Measurements from ENCODE around the gene MFSD2A. TPM values are rescaled to one million over a fixed set of nuclear protein-coding genes. Genes with fewer than 3 reads are reported as not detected.
A peak's percentile ranks its signal among the peaks of the same experiment; 100 is the strongest.

The MFSD2A gene
- total RNA-seq, 1 donor from 2014 or later: 0.90 TPM

DNA sequence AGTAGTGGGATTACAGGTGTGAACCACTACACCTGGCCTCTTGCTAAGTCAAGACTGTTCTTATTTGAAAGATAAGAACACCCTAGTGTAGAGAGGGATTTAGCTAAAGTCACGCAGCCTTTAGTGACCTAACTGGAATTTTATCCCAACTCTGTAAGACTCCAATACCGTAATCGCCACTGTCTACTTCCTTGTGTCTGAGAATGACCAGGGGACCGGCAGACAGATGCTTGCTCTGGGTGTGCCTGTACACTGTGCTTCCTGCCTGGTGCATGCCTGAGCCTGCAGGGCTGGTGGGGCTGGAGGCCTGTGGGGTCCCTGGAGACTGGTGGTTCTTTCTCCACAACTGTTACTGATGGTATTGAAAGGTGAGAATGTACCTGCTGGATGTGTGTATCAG is 15.3 kb downstream of the MFSD2A start:
- Histone ChIP-seq H3K27me3 (no peaks in the 10 kb centered on the region), H3K9ac (no peak overlapping the region), H3F3A (ENCODE audit: low read depth) (peaks cover 8% of the 10 kb centered on the region), H3K9me3 (ENCODE audit: low read depth) (no peaks in the 10 kb centered on the region), H3K4me1 (no peaks in the 10 kb centered on the region), H3K4me3 (no peak overlapping the region), H3K27ac (no peak overlapping the region), H3K4me2 (no peak overlapping the region), H3K79me2 (ENCODE audit: low read depth) (no peaks in the 10 kb centered on the region), H2AFZ (replicated peaks) (no peak overlapping the region), H4K20me1 (ENCODE audit: low read depth) (no peaks in the 10 kb centered on the region), H3K36me3 (no peaks in the 10 kb centered on the region)
- Mint-ChIP-seq H3K27ac (no peak overlapping the region), H3K9me3 (no peaks in the 10 kb centered on the region), H3K36me3 (peaks cover 15% of the 10 kb centered on the region), H3K4me1 (peaks cover 5% of the 10 kb centered on the region), H3K27me3 (ENCODE audit: insufficient read depth, low read depth) (peaks cover 3% of the 10 kb centered on the region), H3K4me3 (no peak overlapping the region)
- no peak for TF ChIP-seq CTCF (IDR thresholded peaks at IDR 0.05)
- no peak for TF ChIP-seq EZH2 (IDR thresholded peaks at IDR 0.05)
- no peak for TF ChIP-seq EZH2phosphoT487 (IDR thresholded peaks at IDR 0.05)
- DNase-seq (ENCODE audit: low spot score): no peak

GRCh38 chr1:39971138-39971537 is 16.2 kb downstream of the MFSD2A start:
- no peaks in the 10 kb centered on the region for H3K79me2 ChIP-seq (ENCODE audit: low read depth)
- H3K4me3 Mint-ChIP-seq: no peak overlapping the region
- no peak for DNase-seq (ENCODE audit: low spot score)
- H3K27me3 ChIP-seq: no peaks in the 10 kb centered on the region
- no peak overlapping the region for H3K27ac Mint-ChIP-seq
- H3K9ac ChIP-seq: no peak overlapping the region
- peaks cover 8% of the 10 kb centered on the region for H3F3A ChIP-seq (ENCODE audit: low read depth)
- H3K36me3 Mint-ChIP-seq: peaks cover 7% of the 10 kb centered on the region
- TF ChIP-seq EZH2phosphoT487 (IDR thresholded peaks at IDR 0.05): no peak
- no peak for TF ChIP-seq CTCF (IDR thresholded peaks at IDR 0.05)
- no peak for TF ChIP-seq EZH2 (IDR thresholded peaks at IDR 0.05)
- no peaks in the 10 kb centered on the region for H3K36me3 ChIP-seq
- no peak overlapping the region for H3K4me3 ChIP-seq
- peaks cover 5% of the 10 kb centered on the region for H3K4me1 Mint-ChIP-seq
- H3K4me1 ChIP-seq: no peaks in the 10 kb centered on the region
- no peak overlapping the region for H2AFZ ChIP-seq (replicated peaks)
- peaks cover 6% of the 10 kb centered on the region for H3K27me3 Mint-ChIP-seq (ENCODE audit: insufficient read depth, low read depth)
- H3K9me3 ChIP-seq (ENCODE audit: low read depth): no peaks in the 10 kb centered on the region
- no peak overlapping the region for H3K27ac ChIP-seq
- H4K20me1 ChIP-seq (ENCODE audit: low read depth): no peaks in the 10 kb centered on the region
- no peak overlapping the region for H3K4me2 ChIP-seq
- no peaks in the 10 kb centered on the region for H3K9me3 Mint-ChIP-seq

- no peaks in the 10 kb centered on the region for H3K36me3 Mint-ChIP-seq
- H3K79me2 ChIP-seq (ENCODE audit: low read depth): no peaks in the 10 kb centered on the region
- H3K4me2 ChIP-seq: no peak overlapping the region
- H3K4me3 ChIP-seq: no peak overlapping the region
- no peaks in the 10 kb centered on the region for H3K36me3 ChIP-seq
- TF ChIP-seq CTCF (IDR thresholded peaks at IDR 0.05): peak; percentile 100
- TF ChIP-seq EZH2phosphoT487 (IDR thresholded peaks at IDR 0.05): no peak
- TF ChIP-seq EZH2 (IDR thresholded peaks at IDR 0.05): no peak
- H3K9ac ChIP-seq: no peak overlapping the region
- peak; percentile 82 for DNase-seq (ENCODE audit: low spot score)
- no peaks in the 10 kb centered on the region for H3K9me3 ChIP-seq (ENCODE audit: low read depth)
- H3K27me3 Mint-ChIP-seq (ENCODE audit: insufficient read depth, low read depth): peaks cover 6% of the 10 kb centered on the region
- peaks cover 5% of the 10 kb centered on the region for H3K4me1 Mint-ChIP-seq
- no peak overlapping the region for H3K4me3 Mint-ChIP-seq
- peaks cover 6% of the 10 kb centered on the region for H3K4me1 ChIP-seq
- H3K27me3 ChIP-seq: no peaks in the 10 kb centered on the region
- H3F3A ChIP-seq (ENCODE audit: low read depth): peaks cover 8% of the 10 kb centered on the region
- H4K20me1 ChIP-seq (ENCODE audit: low read depth): no peaks in the 10 kb centered on the region
- H2AFZ ChIP-seq (replicated peaks): no peak overlapping the region
- H3K9me3 Mint-ChIP-seq: no peaks in the 10 kb centered on the region
- H3K27ac Mint-ChIP-seq: peak overlapping the region; percentile 34
- H3K27ac ChIP-seq: no peak overlapping the region
Measured at GRCh38 chr1:39973503-39974135, 18.7 kb downstream of the MFSD2A start.
